K562 (cell line): ENCODE data around the gene LAX1. TPM values are rescaled to one million over a fixed set of nuclear protein-coding genes. Genes with fewer than 3 reads are reported as not detected.

ENCODE experiments used
- GATAD2B ChIP-seq: fragments of 450-650 bp; IDR thresholded peaks from 2 replicates; pipeline ENCODE4 v1.6.1; 2017; ENCODE audit warnings: mild to moderate bottlenecking, borderline replicate concordance
- GTF2E2 ChIP-seq: fragments of 200-800 bp; sonication (Bioruptor generic); IDR thresholded peaks from 2 replicates; pipeline ENCODE4 v1.6.1; 2016; ENCODE audit warnings: missing genetic modification characterization, missing compliant biosample characterization
- IFI16 ChIP-seq: fragments of 250-450 bp; sonication (Bioruptor Pico); IDR thresholded peaks from 2 replicates; pipeline ENCODE4 v2.1.2; 2022; ENCODE audit warnings: mild to moderate bottlenecking, inconsistent platforms
- KDM1A ChIP-seq, 2 experiments: fragments of 450-650 bp; IDR thresholded peaks; 2 replicates each; pipeline ENCODE4 v1.6.1; 2016; ENCODE audit warnings: mild to moderate bottlenecking in 2 of 2
- KLF6 ChIP-seq: fragments of 250-450 bp; sonication (Bioruptor Pico); IDR thresholded peaks from 2 replicates; pipeline ENCODE4 v1.4.0; 2020; ENCODE audit warnings: mild to moderate bottlenecking, moderate library complexity, borderline replicate concordance
- MLLT1 ChIP-seq, 2 experiments: fragments of 450-650 bp; IDR thresholded peaks; 2 replicates each; pipeline ENCODE4 v1.6.1; 2016
- MTA3 ChIP-seq: fragments of 450-650 bp; formaldehyde crosslinking; IDR thresholded peaks from 2 replicates; pipeline ENCODE4 v1.6.1; 2017; ENCODE audit warnings: mild to moderate bottlenecking, borderline replicate concordance
- MYBL2 ChIP-seq, 2 experiments: fragments of 450-650 bp in 1 of 2; sonication (generic) in 1 of 2; formaldehyde crosslinking in 1 of 2; IDR thresholded peaks; 2 replicates each; pipeline versions ENCODE4 v1.6.1 to v1.8.1; 2017 to 2022; ENCODE audit warnings: borderline replicate concordance in 1 of 2, inconsistent platforms in 1 of 2, low read depth in 1 of 2, mild to moderate bottlenecking in 1 of 2, missing genetic modification reagents in 1 of 2, moderate library complexity in 1 of 2
- PTTG1 ChIP-seq: fragments of 450-650 bp; IDR thresholded peaks from 2 replicates; pipeline ENCODE4 v1.6.1; 2016; ENCODE audit warnings: low read depth, mild to moderate bottlenecking, missing genetic modification characterization, missing compliant biosample characterization
- PURB ChIP-seq: sonication (generic); formaldehyde crosslinking; IDR thresholded peaks from 2 replicates; pipeline ENCODE4 v1.9.0; 2021; ENCODE audit warnings: low read depth, mild to moderate bottlenecking, missing genetic modification reagents
- TCF7L2 ChIP-seq: fragments of 150-350 bp; IDR thresholded peaks from 2 replicates; pipeline ENCODE4 v1.6.1; 2016; ENCODE audit warnings: low read depth, mild to moderate bottlenecking, low read length, moderate library complexity
- ZNF133 ChIP-seq: fragments of 250-450 bp; sonication (Bioruptor Pico); IDR thresholded peaks from 2 replicates; pipeline ENCODE4 v1.4.0; 2020; ENCODE audit warnings: mild to moderate bottlenecking
- ZNF165 ChIP-seq: fragments of 250-450 bp; sonication (Bioruptor Pico); IDR thresholded peaks from 2 replicates; pipeline ENCODE4 v1.4.0; 2020; ENCODE audit warnings: borderline replicate concordance
- ZNF407 ChIP-seq: fragments of 450-650 bp; IDR thresholded peaks from 2 replicates; pipeline ENCODE4 v1.6.1; 2016; ENCODE audit warnings: low read depth
- ZNF41 ChIP-seq: fragments of 250-450 bp; sonication (Bioruptor Pico); conservative IDR thresholded peaks from 2 replicates; pipeline ENCODE4 v1.4.0; 2020; ENCODE audit warnings: mild to moderate bottlenecking
- ZNF57 ChIP-seq: fragments of 450-650 bp; formaldehyde crosslinking; IDR thresholded peaks from 2 replicates; pipeline ENCODE4 v1.4.0; 2020; ENCODE audit warnings: mild to moderate bottlenecking, moderate library complexity
- ZNF655 ChIP-seq: fragments of 250-450 bp; sonication (Bioruptor Pico); IDR thresholded peaks from 2 replicates; pipeline ENCODE4 v1.5.0; 2021
- polyA plus RNA-seq, 8 experiments: library from polyadenylated mRNA; depleted of rRNA in 4 of 8; stranded (reverse) in 5 of 8; unstranded in 3 of 8; fragments of >200 nt; fragmentation: Nextera tagmentation in 2 of 8; fragmentation: Illumina TruSeq in 1 of 8; extraction: Ambion mirVana in 2 of 8; extraction: Trizol in 1 of 8; gene quantifications; 2 replicates each; pipeline versions ENCODE4 v1.2.1 to v1.2.3, GENCODE V29; 2011 to 2014; ENCODE audit warnings: inconsistent platforms in 1 of 8, missing spikeins in 1 of 8
- total RNA-seq, 7 experiments: library from RNA; depleted of rRNA in 6 of 7; stranded (reverse); fragments of >200 nt in 6 of 7; fragmentation: Illumina TruSeq in 2 of 7; extraction: Trizol in 2 of 7; gene quantifications; 2 replicates each; pipeline versions ENCODE4 v1.2.1 to v1.2.3, GENCODE V29; 2011 to 2021; ENCODE audit warnings: low replicate concordance in 1 of 7

Gene LAX1
- total and polyA plus RNA-seq, 9 of the 15 experiments (the other 6 are each of a cell fraction or from before 2014, with no cell fraction given) = not detected

GRCh38 chr1:203794764-203795440 lies 29.9 kb downstream of the LAX1 start (continued):
- no peak for TF ChIP-seq ZNF407
- no peak for TF ChIP-seq ZNF165
- TF ChIP-seq ZNF655 (CRISPR knock-in tag) = no peak
- no peak for TF ChIP-seq PURB (CRISPR knock-in tag)
- TF ChIP-seq GTF2E2 = peak; percentile 22
- TF ChIP-seq KLF6 (CRISPR knock-in tag) = 0 out of 2 replicates have a peak, but pooled peaks have one; percentile 15
- no peak for TF ChIP-seq ZNF57 (CRISPR knock-in tag)
- no peak for TF ChIP-seq TCF7L2
- no peak for TF ChIP-seq IFI16
- no peak for TF ChIP-seq PTTG1
- no peak for TF ChIP-seq ZNF41 (CRISPR knock-in tag)
- TF ChIP-seq MLLT1 (IDR thresholded peaks at IDR 0.05) = peak in 1 of 2 experiments; percentile 82; a peak in 2 of 4 replicates
- no peak for TF ChIP-seq KDM1A (IDR thresholded peaks at IDR 0.05)
- no peak for TF ChIP-seq ZNF133 (CRISPR knock-in tag)
- TF ChIP-seq GATAD2B = peak; percentile 41; the same call in 1 of the 2 replicates
- TF ChIP-seq MYBL2 (IDR thresholded peaks at IDR 0.05; ENCODE audit: low read depth) = no peak
- TF ChIP-seq MYBL2 (CRISPR knock-in tag; IDR thresholded peaks at IDR 0.05; ENCODE audit: borderline replicate concordance) = no peak
- TF ChIP-seq MTA3 = 0 out of 2 replicates have a peak, but pooled peaks have one; percentile 6
